Endometrium (tissue), 2 donors: ENCODE results near the gene RBM4B.

Source experiments
- FAIRE-seq: peaks from 2 replicates; lab custom pipeline; 2012; peaks lifted over from hg19 to GRCh38; lab: Jason Lieb, UNC
- donor health status: control.
- donor health status: control.

The RBM4B gene

GRCh38 chr11:66686801-66687750 is 9.4 kb upstream of the RBM4B start:
- FAIRE-seq, result no peak

- FAIRE-seq, result no peak
These were observed 8.6 kb upstream of the RBM4B start for GRCh38 chr11:66686100-66686785.

- no peak for FAIRE-seq
These were observed 7.8 kb upstream of the RBM4B start for GRCh38 chr11:66685276-66686099.

- FAIRE-seq, result no peak
These were observed 6.9 kb upstream of the RBM4B start for GRCh38 chr11:66684635-66685034.

- no peak for FAIRE-seq
These were observed 6.2 kb upstream of the RBM4B start for GRCh38 chr11:66683877-66684276.

GRCh38 chr11:66680966-66681645 is 3.4 kb upstream of the RBM4B start:
- no peak for FAIRE-seq

GRCh38 chr11:66676931-66677598 is 622 bp downstream of the RBM4B start:
- FAIRE-seq, result no peak

- no peak for FAIRE-seq
These were observed 1.3 kb downstream of the RBM4B start for GRCh38 chr11:66676282-66676919.

GRCh38 chr11:66674964-66675602 is 2.6 kb downstream of the RBM4B start:
- no peak for FAIRE-seq

GRCh38 chr11:66670816-66671215 is 6.9 kb downstream of the RBM4B start:
- FAIRE-seq, result no peak

- FAIRE-seq, result no peak
These were observed 12.3 kb downstream of the RBM4B start for GRCh38 chr11:66665369-66665768.

GRCh38 chr11:66663741-66664296 is 13.9 kb downstream of the RBM4B start:
- no peak for FAIRE-seq

GRCh38 chr11:66659763-66660162 is 17.9 kb downstream of the RBM4B start:
- no peak for FAIRE-seq

GRCh38 chr11:66653123-66653522 is 24.6 kb downstream of the RBM4B start:
- no peak for FAIRE-seq

GRCh38 chr11:66652651-66653050 is 25.0 kb downstream of the RBM4B start:
- no peak for FAIRE-seq

- FAIRE-seq, result no peak
These were observed 26.7 kb downstream of the RBM4B start for GRCh38 chr11:66651016-66651415.

GRCh38 chr11:66649903-66650302 is 27.8 kb downstream of the RBM4B start:
- no peak for FAIRE-seq

GRCh38 chr11:66646828-66647227 is 30.9 kb downstream of the RBM4B start:
- no peak for FAIRE-seq

GRCh38 chr11:66643745-66644437 is 33.8 kb downstream of the RBM4B start:
- FAIRE-seq, result no peak
